ENCODE results near the gene CFAP92. TPM values are rescaled to one million over a fixed set of nuclear protein-coding genes. Genes with fewer than 3 reads are reported as not detected.

The CFAP92 gene
- total and polyA plus RNA-seq, 4 donors: 1.2 to 4.9 (median 2.7) TPM

DNA sequence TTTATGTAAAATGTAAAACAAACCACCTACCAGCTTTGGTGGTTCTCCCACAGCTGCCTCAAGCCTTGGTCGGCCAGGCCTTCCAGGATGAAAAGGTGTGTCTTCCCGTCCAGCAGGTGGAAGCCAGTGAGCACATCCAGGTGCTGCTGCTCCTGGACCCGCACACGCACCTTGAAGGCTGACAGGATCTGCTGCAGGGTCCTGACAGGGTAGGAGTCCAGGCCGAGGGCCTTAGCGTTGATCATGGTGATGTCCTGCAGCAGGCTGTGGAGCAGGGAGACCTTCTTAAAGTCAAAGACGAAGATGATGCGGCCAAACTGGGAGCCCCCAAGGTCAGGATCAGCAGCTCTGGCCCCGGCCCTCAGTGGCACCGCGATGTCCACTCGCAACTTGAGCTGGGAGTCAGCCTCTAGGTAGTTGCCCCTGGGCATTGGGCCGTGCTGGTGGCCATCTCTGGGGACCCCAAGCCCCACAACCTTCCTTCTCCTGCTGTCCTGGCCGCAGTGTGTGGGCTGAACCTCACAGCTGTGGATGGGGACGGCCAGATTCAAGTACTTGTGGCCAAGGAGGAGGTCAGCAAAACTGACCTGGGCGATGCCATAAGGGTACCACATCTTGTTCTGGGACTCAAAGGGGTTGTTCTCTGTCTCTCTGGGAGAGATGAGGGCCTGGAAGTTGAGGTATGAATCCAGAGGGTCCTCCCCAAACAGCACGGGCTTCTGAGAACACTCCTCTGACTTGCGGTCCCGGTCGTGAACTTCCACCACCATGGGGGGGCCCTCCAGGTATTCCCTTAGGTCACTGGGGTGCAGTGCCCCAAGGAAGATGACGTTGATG is 48.6 kb downstream of the CFAP92 start:
- TF ChIP-seq, protein P1, sequence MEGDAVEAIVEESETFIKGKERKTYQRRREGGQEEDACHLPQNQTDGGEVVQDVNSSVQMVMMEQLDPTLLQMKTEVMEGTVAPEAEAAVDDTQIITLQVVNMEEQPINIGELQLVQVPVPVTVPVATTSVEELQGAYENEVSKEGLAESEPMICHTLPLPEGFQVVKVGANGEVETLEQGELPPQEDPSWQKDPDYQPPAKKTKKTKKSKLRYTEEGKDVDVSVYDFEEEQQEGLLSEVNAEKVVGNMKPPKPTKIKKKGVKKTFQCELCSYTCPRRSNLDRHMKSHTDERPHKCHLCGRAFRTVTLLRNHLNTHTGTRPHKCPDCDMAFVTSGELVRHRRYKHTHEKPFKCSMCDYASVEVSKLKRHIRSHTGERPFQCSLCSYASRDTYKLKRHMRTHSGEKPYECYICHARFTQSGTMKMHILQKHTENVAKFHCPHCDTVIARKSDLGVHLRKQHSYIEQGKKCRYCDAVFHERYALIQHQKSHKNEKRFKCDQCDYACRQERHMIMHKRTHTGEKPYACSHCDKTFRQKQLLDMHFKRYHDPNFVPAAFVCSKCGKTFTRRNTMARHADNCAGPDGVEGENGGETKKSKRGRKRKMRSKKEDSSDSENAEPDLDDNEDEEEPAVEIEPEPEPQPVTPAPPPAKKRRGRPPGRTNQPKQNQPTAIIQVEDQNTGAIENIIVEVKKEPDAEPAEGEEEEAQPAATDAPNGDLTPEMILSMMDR (IDR thresholded peaks at IDR 0.05; ENCODE audit: control extremely low read depth, extremely low read depth): no peak
- no peak for DNase-seq
- H3K27ac ChIP-seq (ENCODE audit: low read depth in 1 of 2, low read length in 1 of 2): no peak overlapping the region

DNA sequence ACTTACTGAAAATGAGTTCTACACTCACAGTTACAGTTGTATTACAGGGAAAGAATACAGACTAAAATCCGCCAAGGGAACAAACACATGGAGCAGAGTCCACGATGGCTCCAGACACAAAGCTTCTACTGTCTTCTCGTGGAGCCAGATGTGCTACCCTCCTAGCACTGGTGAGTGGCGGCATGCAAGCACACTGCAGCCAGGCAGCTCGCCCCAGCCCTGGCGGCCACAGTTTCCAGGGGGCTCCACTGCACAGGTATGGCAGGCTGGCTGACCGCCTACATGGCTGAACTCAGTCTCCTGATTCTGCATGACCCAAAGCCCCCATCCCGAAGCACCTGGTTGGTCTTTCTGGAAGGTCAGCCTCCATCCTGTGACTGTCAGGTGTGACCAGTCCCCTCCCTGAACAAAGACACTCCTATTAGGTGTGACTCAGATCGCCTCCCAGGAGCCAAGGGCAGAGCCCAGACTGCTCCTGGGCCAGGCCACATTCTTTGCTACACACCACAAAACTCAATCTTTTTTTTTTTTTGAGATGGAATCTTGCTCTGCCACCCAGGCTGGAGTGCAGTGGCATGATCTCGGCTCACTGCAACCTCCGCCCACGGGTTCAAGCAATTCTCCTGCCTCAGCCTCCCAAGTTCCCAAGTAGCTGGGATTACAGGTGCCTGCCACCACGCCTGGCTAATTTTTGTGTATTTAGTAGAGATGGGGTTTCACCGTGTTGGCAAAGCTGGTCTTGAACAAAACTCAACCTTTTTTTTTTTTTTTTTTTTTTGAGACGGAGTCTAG is 51.5 kb downstream of the CFAP92 start:
- Histone ChIP-seq H3K4me3 (no peak overlapping the region), H3K9ac (ENCODE audit: insufficient read depth in 1 of 2, low read length in 2 of 2) (no peak overlapping the region), H3K4me1 (ENCODE audit: control insufficient read depth in 5 of 5, insufficient read depth in 5 of 5, low read length in 5 of 5) (no peaks in the 10 kb centered on the region), H3K9me3 (ENCODE audit: control insufficient read depth in 4 of 4, insufficient read depth in 3 of 4, low read length in 3 of 4) (no peaks in the 10 kb centered on the region), H3K27me3 (ENCODE audit: control insufficient read depth in 3 of 3, insufficient read depth in 3 of 3, low read length in 2 of 3) (no peaks in the 10 kb centered on the region), H3K27ac (ENCODE audit: low read depth in 1 of 2, low read length in 1 of 2) (no peak overlapping the region), H3K36me3 (ENCODE audit: control insufficient read depth in 4 of 4, insufficient read depth in 4 of 4, low read length in 4 of 4) (no peaks in the 10 kb centered on the region)
- ATAC-seq (ENCODE audit: insufficient read depth, low FRiP score): no peak
- WGBS, 2 donors: 89 to 95% methylated on average over 14 to 15 of the region's 15 CpGs
- TF ChIP-seq, protein P1 (IDR thresholded peaks at IDR 0.05; ENCODE audit: control extremely low read depth, extremely low read depth): no peak
- no peak for DNase-seq

More for the DNA sequence above, 48.6 kb downstream of the CFAP92 start:
- no peak for ATAC-seq (ENCODE audit: insufficient read depth, low FRiP score)
- H3K9me3 ChIP-seq (ENCODE audit: control insufficient read depth in 4 of 4, insufficient read depth in 3 of 4, low read length in 3 of 4): no peaks in the 10 kb centered on the region
- WGBS, 2 donors: 89 to 93% methylated on average over 21 of the region's 21 CpGs
- no peak overlapping the region for H3K9ac ChIP-seq (ENCODE audit: insufficient read depth in 1 of 2, low read length in 2 of 2)
- no peaks in the 10 kb centered on the region for H3K36me3 ChIP-seq (ENCODE audit: control insufficient read depth in 4 of 4, insufficient read depth in 4 of 4, low read length in 4 of 4)
- H3K27me3 ChIP-seq (ENCODE audit: control insufficient read depth in 3 of 3, insufficient read depth in 3 of 3, low read length in 2 of 3): no peaks in the 10 kb centered on the region
- no peaks in the 10 kb centered on the region for H3K4me1 ChIP-seq (ENCODE audit: control insufficient read depth in 5 of 5, insufficient read depth in 5 of 5, low read length in 5 of 5)
- no peak overlapping the region for H3K4me3 ChIP-seq

DNA sequence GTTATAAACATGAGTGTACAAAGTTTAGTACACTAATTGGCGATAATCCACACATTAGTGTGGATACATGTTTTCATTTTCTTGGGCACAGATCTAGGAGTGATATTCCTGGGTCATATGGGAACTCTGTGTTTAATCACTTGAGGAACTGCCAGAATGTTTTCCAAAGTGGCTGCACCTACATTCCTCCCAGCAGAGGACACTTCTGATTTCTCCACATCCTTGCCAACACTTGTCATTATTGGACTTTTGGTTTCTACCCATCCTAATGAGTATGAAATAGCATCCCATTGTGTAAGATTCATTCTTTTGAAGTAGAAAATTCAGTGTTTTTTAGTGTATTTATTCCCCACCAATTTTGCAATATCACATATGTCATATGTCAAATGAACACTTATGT is 53.6 kb downstream of the CFAP92 start:
- TF ChIP-seq, protein P1 (IDR thresholded peaks at IDR 0.05; ENCODE audit: control extremely low read depth, extremely low read depth): no peak
- no peak overlapping the region for H3K4me3 ChIP-seq
- no peaks in the 10 kb centered on the region for H3K27me3 ChIP-seq (ENCODE audit: control insufficient read depth in 3 of 3, insufficient read depth in 3 of 3, low read length in 2 of 3)
- ATAC-seq (ENCODE audit: insufficient read depth, low FRiP score): no peak
- no peak overlapping the region for H3K27ac ChIP-seq (ENCODE audit: low read depth in 1 of 2, low read length in 1 of 2)
- no peaks in the 10 kb centered on the region for H3K4me1 ChIP-seq (ENCODE audit: control insufficient read depth in 5 of 5, insufficient read depth in 5 of 5, low read length in 5 of 5)
- H3K9me3 ChIP-seq (ENCODE audit: control insufficient read depth in 4 of 4, insufficient read depth in 3 of 4, low read length in 3 of 4): no peaks in the 10 kb centered on the region
- 94 to 100% methylated on average over 1 of the region's 1 CpG for WGBS, 2 donors
- H3K9ac ChIP-seq (ENCODE audit: insufficient read depth in 1 of 2, low read length in 2 of 2): no peak overlapping the region
- no peaks in the 10 kb centered on the region for H3K36me3 ChIP-seq (ENCODE audit: control insufficient read depth in 4 of 4, insufficient read depth in 4 of 4, low read length in 4 of 4)
- no peak for DNase-seq

All from lung (tissue), 12 donors.